Occipital lobe (tissue), 2 donors: ENCODE results near the gene TMPRSS9. TPM values are rescaled to one million over a fixed set of nuclear protein-coding genes. Genes with fewer than 3 reads are reported as not detected.
"Not testable (repeated sequence)": the region's sequence is repeated elsewhere in the genome, so short reads cannot be mapped to it uniquely, and the experiment has no call there.

ENCODE experiments used
- DNase-seq: peaks from one replicate; lab custom pipeline; 2025; lab: John Stamatoyannopoulos, UW
- total RNA-seq: library from RNA; depleted of rRNA; stranded (reverse); fragments of >200 nt; gene quantifications from one replicate; pipeline ENCODE4 v1.2.3, GENCODE V29; 2014

Gene TMPRSS9
- total RNA-seq, 1 donor from 2014 or later: 0.16 TPM

- no peak for DNase-seq
These were observed 31.2 kb downstream of the TMPRSS9 start for GRCh38 chr19:2391118-2391725.

- DNase-seq: no peak
These were observed 32.3 kb downstream of the TMPRSS9 start for GRCh38 chr19:2392366-2392765.

DNA sequence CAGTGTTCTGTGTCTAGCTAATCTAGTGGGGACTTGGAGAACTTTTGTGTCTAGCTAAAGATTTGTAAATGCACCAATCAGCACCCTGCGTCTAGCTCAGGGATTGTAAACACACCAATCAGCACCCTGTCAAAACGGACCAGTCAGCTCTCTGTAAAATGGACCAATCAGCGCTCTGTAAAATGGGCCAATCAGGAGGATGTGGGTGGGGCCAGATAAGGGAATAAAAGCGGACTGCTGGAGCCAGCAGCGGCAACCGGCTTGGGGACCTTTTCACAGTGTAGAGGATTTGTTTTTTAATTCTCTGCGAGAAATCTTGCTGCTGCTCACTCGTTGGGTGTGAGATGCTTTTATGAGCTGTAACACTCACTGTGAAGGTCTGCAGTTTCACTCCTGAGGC, 32.8 kb downstream of the TMPRSS9 start:
- not testable (repeated sequence) for DNase-seq

DNA sequence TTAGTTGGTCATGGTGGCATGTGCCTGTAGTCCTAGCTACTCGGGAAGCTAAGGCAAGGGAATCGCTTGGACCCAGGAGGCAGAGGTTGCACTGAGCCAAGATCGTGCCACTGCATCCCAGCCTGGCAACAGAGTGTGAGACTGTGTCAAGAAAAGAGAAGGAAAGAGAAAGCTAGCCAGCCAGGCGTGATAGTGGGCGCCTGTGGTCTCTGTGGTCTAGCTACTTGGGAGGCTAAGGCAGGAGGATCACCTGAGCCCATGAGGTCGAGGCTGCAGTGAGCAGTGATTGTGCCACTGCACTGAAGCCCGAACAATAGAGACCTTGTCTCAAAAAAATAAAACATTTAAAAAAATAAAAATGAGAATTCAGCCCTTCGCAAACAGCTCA, 34.0 kb downstream of the TMPRSS9 start:
- DNase-seq: no peak

DNA sequence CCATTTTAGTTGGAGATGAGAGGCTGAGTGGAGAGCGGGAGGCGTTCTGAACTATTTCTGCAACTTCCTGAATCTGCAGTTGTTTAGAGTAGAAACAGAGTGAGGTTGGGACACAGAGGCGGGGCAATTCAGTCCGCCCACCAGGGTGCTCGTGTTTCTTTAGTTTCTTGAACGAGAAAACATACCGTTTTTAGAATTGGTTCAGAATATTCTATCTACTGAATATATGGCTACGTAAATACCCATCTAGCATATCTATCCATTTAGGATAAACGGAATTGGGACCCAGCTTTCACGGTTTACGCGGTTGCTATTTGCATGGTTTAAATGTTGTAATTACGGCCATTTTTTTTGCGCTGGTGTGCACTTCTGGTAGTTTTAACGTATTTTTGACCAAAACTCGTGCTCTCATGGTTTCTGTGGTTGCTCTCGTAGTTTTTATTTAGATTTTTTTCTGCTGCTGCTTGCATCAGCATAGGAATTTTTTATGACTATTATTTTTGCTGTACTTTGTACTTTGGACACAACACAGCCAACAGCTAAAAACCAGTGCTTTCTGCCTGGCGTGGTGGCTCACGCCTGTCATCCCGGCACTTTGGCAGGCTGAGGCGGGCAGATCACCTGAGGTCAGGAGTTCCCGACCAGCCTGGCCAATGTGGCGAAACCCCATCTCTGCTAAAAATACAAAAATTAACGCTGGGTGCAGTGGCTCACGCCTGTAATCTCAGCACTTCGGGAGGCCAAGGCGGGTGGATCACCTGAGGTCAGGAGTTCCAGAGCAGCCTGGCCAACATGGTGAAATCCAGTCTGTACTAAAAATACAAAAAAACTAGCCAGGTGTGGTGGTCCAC, 34.6 kb downstream of the TMPRSS9 start:
- DNase-seq: no peak

DNA sequence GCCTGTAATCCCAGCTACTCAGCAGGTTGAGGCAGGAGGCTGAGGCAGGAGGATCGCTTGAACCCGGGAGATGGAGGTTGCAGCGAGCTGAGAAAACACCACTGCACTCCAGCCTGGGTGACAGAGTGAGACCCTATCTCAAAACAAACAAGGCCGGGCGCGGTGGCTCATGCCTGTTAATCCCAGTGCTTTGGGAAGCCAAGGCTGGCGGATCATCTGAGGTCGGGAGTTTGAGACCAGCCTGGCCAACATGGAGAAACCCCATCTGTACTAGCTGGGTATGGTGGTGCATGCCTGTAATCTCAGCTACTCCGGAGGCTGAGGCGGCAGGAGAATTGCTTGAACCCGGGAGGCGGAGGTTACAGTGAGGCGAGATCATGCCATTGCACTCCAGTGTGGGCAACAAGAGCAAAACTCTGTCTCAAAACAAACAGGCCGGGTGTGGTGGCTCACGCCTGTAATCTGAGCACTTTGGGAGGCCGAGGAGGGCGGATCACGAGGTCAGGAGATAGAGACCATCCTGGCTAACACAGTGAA, 35.3 kb downstream of the TMPRSS9 start:
- DNase-seq: not testable (repeated sequence)

GRCh38 chr19:2397173-2397572, 37.1 kb downstream of the TMPRSS9 start:
- DNase-seq: not testable (repeated sequence)

GRCh38 chr19:2398735-2399305, 38.8 kb downstream of the TMPRSS9 start:
- DNase-seq: no peak

GRCh38 chr19:2399582-2399981, 39.5 kb downstream of the TMPRSS9 start:
- DNase-seq: no peak

GRCh38 chr19:2408247-2408646, 48.2 kb downstream of the TMPRSS9 start:
- no peak for DNase-seq

GRCh38 chr19:2409352-2409912, 49.4 kb downstream of the TMPRSS9 start:
- no peak for DNase-seq

GRCh38 chr19:2410023-2410422, 50.0 kb downstream of the TMPRSS9 start:
- no peak for DNase-seq

DNA sequence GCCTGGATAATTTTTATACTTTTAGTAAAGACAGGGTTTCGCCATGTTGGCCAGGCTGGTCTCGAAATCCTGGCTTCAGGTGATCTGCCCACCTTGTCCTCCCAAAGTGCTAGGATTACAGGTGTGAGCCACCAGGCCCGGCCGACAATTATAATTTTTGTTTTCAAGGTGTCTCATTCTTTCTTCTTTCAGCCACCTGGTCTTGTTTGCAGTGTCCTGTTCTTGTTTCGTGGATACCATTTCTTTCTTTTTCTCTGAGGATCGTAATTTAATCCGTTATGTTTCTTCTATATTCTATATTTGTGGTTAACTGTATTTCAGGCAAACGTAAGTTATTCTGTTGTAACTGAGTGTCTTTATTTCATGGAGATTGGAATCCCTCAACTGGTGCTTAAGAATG, 51.6 kb downstream of the TMPRSS9 start:
- DNase-seq: no peak

DNA sequence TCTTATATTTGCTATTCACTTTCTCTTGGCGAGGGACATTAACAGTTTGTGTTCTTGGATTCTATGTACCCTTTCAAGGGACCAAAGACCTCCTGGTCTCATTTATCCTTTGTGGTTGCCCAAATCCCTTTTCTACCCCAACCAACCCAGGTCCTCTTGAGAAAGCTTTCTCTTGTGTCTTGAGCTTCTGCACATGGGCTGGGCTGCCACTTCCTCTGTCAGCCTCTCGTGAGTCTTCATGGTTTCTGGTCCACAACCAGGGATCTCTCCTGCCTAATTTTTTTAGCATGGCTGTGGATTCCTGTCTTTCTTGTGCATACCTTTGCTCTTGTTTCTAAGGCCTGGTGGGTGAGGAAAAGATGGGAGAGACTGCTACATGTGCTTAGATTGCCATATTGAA, 52.4 kb downstream of the TMPRSS9 start:
- no peak for DNase-seq

GRCh38 chr19:2413159-2413558, 53.1 kb downstream of the TMPRSS9 start:
- DNase-seq: no peak

DNA sequence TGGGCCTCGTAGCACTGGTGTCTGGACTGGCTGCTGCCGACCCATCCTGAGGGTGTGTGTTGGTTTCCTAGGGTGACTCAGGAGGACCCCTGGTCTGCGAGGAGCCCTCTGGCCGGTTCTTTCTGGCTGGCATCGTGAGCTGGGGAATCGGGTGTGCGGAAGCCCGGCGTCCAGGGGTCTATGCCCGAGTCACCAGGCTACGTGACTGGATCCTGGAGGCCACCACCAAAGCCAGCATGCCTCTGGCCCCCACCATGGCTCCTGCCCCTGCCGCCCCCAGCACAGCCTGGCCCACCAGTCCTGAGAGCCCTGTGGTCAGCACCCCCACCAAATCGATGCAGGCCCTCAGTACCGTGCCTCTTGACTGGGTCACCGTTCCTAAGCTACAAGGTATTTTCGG, 53.6 kb downstream of the TMPRSS9 start:
- no peak for DNase-seq

GRCh38 chr19:2415281-2415972, 55.4 kb downstream of the TMPRSS9 start:
- no peak for DNase-seq

- no peak for DNase-seq
These were observed 55.9 kb downstream of the TMPRSS9 start for GRCh38 chr19:2415973-2416319.

DNA sequence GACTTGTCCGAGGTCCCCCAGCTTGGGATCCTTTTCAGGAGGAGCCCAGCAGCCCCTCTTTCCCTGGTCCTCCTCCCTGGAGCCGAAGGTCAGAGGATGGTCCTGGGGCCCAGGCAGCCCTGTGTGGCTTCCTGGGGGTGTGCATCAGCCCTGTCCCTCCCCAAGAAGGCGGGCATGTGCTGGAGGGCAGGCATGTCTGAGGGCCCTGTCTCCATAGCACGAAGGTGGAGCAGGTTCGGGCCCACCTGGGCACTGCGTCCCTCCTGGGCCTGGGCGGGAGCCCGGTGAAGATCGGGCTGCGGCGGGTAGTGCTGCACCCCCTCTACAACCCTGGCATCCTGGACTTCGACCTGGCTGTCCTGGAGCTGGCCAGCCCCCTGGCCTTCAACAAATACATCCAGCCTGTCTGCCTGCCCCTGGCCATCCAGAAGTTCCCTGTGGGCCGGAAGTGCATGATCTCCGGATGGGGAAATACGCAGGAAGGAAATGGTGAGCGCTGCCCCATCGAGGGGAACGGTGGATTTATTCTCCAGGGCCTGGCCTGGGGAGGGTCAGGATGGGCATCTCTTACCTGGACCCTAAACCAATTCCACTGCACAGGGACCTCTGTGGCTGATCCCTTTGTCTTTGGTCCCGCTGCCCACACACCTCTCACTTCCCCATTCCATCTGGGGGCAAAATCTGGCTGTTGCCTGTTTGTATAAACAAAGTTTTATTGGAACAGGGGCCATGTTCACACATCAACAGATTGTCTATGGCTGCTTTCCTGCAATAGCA, 56.4 kb downstream of the TMPRSS9 start:
- DNase-seq: no peak

DNA sequence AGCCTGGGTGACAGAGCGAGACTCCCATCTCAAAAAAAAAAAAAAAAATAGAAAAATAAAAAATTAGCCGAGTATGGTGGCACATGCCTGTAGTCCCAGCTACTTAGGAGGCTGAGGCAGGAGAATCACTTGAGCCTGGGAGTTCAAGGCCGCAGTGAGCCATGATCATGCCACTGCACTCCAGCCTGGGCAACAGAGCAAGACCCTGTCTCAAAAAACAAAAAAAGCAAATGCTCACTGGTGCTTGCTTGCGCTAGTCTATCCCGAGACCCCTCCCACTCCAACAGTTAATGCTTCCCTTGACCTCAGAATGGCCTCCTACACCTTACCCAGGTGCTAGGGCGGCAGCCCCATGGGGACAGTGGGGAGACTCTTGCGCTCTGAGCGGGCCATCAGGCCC, 57.4 kb downstream of the TMPRSS9 start:
- not testable (repeated sequence) for DNase-seq

- no peak for DNase-seq
These were observed 57.9 kb downstream of the TMPRSS9 start for GRCh38 chr19:2417881-2418406.
